ENCODE measurements around the gene LMNTD2.
"Not testable (repeated sequence)": the region's sequence is repeated elsewhere in the genome, so short reads cannot be mapped to it uniquely, and the experiment has no call there.

Gene LMNTD2

DNA sequence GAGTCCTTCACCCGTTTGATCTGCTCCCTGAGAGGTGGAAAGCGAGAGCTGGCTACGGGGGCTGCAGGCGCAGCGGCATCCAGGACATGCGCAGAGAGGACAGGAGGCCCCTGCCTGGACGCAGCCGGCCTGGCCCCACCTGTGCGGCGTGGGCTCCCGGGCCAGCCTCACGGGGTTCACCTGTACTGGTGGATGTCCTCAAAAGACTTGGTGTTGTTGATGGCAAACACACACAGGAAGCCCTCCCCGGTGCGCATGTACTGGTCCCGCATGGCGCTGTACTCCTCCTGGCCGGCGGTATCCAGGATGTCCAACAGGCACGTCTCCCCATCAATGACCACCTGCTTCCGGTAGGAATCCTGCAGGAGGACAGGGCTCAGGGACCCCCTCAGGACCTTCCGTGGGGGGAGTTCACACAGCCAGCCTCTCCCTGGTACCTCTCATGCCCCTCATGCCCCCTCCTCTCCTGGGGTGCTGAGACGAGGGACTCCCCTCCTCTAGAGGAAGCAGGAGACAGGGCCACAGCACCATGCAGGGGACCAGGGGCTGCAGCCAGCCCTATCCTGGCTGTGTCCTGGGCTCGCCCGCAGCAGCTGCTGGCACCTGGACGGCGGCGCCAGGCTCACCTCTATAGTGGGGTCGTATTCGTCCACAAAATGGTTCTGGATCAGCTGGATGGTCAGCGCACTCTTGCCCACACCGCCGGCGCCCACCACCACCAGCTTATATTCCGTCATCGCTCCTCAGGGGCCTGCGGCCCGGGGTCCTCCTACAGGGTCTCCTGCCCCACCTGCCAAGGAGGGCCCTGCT lies 26.7 kb downstream of the LMNTD2 start:
- DNase-seq, result no peak

DNA sequence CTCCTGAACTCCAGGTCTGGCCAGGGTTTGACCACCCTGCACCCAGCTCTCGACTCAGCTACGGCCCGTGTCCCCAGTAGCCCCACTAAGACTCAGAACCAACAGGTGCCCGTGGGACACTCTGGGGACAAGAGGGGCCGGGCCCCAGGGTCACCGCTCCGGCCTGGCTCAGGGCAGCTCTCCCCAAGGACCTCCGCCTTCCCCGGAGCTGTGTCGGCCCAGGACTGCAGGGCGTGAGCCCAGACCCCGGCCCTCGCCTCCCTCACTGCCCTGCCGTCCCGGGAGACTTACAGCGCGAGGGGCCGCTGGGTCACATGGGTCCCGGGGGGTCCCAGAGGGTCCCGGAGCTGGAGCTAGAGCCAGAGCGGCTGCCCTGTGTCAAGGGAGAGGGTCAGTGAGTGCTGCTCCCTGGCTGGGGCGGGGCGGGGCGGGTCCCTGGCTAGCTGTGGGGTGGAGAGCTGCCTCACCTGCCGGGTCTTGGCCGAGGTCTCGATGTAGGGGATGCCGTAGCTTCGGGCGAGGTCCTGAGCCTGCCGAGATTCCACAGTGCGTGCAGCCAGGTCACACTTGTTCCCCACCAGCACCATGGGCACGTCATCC lies 27.5 kb downstream of the LMNTD2 start:
- no peak for DNase-seq

DNA sequence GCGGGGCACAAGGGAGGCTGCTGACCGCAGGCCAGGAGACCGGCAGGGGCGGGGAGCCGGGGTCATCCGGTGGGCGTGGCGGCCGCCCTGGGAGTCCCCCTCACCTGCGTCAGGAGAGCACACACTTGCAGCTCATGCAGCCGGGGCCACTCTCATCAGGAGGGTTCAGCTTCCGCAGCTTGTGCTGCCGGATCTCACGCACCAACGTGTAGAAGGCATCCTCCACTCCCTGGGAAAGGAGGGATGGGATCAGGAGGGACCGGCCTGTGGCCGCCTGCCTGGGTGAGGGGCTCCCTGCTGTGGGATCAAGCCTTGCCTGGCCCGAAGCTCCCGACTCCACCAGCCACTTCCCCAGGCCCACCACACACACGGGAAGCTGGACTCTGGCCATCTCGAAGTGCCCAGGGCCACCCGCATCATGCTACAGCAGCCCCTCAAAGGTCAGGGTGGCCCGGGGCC lies 28.0 kb downstream of the LMNTD2 start:
- no peak for DNase-seq

DNA sequence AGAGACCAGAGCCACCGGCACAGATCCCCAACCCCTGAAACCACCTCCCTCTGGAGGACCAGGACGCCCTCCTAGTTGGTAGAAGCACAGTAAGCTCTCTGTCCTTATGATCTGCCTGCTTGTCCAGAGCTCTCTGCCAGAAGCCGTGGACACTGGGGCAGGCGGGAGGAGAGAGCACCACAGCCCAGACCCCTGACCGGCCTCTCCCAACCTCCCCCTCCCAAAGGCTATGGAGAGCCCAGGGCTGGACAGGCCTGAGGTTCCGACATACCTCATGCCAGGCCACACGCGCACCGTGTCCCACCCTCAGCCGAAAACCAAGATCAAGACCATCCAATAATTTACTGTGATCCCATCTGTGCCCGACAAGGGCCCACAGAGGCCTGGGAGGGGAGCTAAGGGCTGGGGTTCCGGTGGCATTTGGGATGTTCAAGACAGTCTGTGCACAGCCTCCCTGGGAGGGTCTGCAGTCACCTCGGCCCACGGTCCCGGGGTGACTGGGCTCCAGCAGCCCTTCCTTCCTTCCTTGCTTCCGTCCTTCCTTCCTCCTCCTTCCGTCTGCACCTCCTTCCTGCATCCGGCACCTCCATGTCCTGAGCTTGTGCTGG lies 28.5 kb downstream of the LMNTD2 start:
- no peak for DNase-seq

DNA sequence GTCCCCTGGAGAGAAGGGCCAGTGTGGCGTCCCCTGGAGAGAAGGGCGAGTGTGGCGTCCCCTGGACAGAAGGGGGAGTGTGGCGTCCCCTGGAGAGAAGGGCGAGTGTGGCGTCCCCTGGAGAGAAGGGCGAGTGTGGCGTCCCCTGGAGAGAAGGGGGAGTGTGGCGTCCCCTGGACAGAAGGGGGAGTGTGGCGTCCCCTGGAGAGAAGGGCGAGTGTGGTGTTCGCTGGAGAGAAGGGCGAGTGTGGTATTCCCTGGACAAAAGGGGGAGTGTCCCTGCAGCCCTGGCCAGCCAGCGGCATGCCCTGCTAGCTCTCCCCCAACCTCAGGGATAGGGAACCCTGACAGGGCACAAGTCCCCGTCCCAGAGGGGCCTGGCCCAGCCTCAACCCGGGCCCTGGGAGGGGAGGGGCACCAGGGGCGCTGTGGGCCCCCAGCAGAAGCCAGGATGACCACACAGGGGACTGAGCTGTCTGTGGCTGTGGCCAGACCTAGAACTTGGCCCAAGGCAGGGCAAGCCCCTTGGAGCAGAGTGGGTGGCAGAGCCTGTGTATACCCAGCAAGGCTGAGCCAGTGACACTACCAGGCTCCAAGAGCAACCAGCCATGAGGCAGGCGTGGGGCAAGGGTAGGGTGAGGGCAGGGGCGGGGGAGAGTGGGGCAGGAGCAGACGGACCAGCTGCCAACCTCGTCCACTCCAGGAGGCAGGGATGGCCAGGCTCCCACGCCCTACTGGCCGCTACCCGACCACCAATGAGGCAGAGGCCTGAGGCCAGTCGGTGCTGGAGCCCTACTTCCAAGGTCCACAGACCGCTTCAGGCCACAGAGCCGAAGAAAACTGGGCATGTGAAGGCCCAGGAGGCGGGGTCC lies 29.3 kb downstream of the LMNTD2 start:
- DNase-seq, result no peak

DNA sequence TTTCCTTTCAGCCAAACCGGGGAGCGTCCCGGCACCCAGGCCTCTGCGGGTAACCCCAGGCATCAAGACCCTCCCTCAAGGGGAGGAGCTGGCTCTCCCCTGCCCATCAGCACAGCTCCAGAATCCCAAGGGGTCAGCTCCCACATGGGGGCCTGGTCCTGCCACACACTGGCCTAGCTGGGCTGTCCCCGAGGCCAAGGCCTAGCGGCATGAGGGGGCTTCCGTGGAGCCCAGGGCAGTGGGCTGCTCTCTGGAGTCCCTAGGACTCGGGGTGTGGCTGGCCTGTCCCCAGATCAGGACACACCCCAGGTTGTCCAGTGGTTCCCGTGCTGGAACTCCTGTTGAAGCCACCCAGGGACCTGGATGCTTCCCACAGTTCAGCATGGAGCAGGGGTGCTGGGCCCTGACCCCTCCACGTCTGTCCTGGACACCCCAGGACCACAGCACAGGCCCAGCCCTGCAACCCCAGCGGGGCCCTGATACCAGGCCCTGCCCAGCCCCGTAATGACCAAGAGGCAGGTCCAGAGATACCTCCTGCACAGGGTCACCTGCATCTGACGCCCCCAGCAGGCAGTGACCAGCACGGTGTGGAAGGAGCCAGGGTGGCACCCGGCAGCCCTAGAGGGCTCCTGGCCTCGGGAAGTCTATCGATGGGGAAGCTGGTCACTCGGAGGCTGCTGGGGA lies 30.7 kb downstream of the LMNTD2 start:
- DNase-seq, result no peak

DNA sequence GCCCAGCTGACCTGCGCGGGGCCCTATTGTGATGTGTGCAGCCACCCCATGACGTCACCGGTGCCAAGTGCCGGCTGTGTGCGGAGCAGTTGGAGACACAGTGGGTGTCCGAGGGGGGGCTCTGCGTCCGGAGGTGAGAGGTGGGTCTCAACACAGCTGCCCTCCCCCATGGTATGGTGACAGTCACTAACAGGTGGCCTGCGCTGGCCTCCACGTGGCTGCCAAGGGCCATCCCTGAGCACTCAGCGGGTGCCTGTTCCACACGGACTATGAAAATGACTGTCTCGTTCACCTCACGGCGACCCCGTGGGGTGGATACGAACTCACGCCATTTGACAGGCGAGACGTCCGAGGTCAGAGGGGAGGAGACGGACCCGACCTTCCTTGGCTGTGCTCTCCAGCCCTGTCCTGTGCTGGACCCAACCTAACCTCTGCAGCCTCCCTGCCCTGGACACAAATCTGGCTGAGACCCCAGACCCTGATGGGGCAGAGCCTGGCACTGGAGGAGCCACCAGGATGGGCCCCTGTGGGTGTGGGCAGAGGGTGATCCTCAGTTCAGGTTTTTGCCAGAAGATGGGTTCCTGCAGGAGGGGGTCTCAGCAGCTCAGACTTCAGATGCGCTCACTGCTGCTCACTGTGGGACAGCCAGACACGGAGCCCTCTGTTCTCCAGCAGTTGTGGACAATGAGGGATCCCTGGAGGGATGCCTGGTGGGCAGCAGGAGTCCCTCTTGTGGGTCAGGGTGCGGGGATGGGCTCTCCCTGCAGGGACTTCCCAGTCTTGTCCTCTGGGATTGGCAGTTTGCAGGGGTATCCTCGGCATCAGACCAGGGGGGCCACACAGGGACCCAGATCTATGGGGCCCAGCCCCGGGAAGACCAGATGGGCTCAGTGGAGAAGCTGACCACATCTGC lies 31.5 kb downstream of the LMNTD2 start:
- no peak for DNase-seq

DNA sequence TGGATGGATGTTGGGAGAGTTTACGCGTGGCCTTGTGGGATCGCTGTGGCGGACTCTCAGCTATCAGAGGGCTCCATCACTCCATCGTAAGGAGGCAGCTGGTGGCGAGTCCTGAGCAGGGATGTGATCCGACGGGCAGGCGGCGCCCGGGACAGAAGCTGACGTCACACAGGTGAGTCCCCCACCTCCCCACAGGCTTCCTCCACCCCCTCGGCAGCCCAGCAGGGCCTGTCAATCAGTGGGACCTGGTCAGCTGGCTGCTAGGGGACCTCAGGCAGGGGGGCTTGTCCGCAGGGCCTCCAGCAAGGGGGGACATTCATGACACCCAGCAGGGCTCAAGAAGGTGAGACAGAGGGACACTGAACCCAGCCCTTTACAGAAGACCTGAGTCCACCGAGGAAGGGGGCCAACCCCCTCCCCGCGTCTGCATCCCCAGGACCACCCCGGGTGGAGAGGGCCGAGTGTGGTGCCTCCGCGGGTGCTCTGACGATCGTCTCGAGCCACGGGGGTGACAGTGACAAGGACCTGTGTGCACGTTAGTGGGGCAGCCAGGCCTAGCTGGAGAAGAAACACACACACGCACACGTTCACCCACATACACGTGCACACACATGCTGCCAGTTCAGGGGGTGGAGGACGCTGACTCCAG lies 32.2 kb downstream of the LMNTD2 start:
- no peak for DNase-seq

DNA sequence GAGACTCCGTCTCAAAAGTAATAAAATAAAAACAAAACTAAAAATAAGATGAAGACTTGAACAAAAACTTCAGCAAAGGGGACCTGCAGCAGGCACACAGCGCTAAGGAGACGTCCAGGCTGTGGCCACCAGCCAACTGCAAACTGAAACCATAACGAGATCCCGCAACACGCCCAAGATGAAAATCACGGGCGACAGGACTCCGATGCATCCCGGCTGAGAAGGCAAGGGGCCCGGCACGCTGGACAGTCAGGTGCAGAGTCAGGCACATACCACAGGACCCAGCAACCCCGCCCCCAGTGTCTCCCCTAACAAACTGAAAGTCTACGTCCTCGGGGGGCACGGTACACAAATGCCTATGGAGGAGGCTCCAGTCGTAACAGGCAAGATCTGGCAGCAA lies 34.3 kb downstream of the LMNTD2 start:
- DNase-seq, result no peak

DNA sequence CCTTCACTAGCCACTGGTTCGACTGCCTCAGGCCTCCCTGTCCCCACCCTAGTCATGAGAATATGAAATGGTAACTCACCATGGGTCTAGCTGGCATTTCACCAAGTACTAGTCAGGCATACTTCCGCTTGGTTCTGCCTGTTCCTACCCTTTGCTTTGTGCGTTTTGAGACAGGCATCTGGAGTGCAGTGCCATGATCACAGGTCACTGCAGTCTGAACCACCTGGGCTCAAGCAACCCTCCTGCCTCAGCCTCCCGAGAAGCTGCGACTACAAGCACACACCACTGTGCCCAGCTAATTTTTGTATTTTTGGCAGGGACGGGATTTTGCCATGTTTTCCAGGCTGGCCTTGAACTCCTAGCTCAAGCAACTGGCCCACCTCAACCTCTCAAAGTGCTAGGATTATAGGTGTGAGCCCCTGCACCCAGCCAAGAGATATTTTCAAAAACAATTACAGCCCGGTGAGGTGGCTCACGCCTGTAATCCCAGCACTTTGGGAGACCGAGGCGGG lies 39.3 kb downstream of the LMNTD2 start:
- no peak for DNase-seq

DNA sequence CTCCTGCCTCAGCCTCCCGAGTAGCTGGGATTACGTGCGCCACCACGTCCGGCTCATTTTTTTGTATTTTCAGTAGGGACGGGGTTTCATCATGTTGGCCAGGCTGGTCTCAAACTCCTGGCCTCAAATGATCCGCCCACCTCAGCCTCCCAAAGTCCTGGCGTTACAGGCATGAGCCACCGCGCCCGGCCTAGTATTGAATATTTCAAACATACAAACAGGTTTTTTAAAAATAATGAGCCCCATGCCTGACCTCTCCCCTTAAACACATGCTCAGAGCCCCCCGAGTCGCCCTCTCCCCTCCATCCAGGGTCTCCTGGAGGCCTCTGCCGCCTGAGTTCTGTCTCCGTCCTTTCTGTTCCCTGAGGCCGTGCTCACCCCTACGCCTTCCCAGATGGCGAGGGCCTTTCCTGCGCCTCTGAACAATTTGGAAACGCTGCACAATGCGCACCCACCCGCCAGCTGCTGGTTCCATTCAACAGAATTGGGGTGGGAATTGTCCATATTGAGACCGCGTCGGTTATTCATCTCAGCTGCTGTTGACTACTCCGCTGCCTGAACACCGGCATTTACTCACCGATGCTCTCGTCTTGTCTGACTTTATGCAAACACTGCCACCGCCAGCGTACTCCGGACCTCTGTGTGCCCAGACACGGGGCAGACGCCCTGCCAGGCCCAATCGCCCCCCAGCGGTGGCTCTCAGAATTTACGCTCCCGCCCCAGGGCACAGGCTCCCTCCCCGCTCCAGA lies 39.9 kb downstream of the LMNTD2 start:
- DNase-seq, result no peak

DNA sequence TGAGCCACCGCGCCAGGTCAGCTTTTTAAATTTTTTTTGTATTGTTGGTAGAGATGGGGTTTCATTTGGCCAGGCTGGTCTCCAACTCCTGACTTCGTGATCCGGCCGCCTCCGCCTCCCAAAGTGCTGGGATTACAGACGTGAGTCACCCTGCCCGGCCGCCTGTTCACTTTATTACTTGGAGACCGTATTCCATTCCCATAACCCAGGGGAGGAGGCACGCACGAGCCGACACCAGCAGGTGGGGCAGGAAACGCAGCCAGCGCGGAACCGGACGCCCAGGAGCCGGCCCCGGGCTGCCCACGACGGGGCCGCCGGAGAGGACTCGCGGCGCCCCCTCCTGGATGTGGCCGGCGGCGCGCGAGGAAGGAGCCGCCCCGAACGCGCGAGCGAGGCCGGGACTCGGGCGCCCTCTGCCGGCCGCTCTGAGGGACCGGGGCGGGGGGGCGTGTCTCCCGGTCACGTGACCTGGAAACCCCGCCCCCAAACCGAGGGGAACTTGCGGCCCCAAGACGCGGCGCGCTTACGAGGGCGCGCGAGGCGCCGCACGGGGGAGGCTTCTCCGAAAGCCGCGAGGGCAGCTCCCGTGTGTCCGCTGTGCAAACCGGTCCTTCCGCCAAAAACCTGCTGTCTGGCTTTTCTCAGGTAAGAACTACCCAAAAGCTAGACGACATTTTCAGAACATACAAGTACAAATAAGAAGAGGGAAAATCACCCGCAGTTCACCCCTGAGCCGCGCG lies 41.9 kb downstream of the LMNTD2 start:
- DNase-seq, result peak; percentile 79 to 93 (median 86)

DNA sequence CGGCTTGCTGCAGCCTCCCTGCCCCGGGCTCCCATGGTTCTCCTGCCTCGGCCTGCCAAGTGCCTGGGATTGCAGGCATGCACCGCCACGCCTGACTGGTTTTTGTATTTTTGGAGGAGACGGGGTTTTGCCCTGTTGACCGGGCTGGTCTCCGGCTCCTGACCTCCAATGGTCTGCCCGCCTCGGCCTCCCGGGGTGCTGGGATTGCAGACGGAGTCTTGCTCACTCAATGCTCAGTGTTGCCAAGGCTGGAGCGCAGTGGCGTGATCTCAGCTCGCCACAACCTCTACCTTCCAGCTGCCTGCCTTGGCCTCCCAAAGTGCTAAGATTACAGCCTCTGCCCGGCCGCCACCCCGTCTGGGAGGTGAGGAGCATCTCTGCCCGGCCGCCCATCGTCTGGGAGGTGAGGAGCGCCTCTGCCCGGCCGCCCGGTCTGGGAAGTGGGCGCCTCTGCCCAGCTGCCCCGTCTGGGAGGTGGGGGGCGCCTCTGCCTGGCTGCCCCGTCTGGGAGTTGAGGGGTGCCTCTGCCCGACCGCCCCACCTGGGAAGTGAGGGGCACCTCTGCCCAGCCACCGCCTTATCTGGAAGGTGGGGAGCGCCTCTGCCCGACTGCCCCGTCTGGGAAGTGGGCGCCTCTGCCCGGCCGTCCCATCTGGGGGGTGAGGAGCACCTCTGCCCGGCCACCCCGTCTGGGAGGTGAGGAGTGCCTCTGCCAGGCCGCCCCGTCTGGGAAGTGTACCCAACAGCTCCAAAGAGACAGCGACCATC lies 43.4 kb downstream of the LMNTD2 start:
- not testable (repeated sequence) for DNase-seq

DNA sequence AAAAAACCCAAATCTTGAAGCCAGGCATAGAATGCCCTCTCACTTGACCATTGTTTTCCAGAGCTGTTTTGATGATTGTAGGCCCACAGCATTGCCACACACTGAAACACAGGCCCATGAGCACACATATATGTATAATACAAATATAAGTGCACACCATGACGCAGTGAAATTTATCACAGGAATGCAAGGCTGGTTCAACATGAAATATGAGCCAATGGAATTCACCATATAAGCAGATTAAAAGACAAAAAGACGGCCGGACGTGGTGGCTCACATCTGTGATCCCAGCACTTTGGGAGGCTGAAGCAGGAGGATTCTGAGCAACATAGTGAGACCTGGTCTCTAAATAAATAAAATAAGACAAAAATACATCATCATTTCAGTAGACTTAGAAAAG lies 44.1 kb downstream of the LMNTD2 start:
- no peak for DNase-seq

DNA sequence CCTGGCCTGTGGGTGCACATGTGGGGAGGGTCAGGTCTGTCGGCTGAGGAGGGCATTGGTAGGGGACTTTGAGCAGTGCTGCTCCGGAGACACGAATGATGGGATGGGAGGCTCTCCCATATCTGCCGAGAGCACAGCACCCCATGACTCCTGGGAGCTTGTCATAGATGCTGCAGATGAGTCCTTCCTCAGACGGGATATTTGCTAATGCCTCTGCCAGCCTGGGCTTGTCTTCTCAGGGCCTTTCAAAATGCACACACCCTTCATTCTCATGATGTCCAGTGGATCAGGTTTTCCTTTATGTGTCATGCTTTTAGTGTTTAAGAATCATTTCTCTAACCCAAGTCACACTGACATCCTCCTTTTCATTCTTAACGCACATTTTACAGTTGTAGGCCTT lies 45.4 kb downstream of the LMNTD2 start:
- no peak for DNase-seq

DNA sequence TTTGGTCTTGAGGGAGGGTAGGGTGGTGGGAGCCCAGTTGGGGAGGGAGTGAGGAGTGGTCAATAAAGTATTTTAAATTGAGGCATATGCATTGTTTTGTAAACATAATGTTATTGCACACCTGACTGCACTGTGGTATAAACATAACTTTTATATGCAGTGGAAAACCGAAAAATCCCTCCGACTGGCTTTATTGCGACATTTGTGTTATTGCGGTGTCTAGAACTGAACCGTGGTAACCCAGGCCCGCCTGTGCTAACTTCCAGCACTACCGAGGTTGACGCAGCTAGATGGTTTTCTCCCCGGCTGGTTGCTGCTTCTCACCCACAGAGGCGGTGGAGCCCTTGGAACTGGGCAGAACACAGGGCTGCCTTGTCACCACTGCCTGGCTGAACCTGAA lies 45.9 kb downstream of the LMNTD2 start:
- no peak for DNase-seq

DNA sequence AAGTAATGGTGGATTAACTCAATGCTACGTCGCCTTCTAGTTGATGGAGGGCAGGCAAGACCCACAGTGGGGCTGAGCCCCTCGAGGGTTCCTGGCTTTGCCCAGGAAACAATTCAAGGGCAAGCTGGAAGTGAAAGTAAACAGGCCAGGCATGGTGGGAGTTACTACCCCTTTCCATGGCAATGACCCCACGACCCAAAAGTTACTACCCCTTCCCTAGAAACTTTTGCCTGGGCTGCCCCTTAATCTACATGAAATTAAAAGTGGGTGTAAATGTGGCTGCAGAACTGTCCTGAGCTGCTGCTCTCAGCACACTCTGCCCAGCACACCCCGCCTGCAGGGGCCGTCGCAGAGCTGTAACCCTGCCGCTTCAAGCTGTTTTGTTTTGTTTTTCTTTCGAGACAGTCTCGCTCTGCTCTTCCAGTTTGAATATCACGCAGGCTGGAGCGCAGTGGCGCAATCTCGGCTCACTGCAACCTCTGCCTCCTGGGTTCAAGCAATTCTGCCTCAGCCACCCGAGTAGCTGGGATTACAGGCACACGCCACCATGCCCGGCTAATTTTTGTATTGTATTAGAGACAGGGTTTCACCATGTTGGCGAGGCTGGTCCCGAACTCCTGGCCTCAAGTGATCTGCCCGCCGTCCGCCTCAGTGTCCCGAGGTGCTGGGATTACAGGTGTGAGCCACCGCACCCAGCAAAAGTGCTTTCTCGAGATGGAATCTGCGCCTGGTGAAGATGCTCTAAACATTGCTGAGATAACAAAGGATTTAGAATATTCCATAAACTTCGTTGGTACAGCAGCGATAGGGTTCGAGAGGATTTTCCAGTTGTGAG lies 47.6 kb downstream of the LMNTD2 start:
- DNase-seq, result no peak
